HG03432 (cell line): ENCODE measurements around the gene SP5.
"Not testable (repeated sequence)": the region's sequence is repeated elsewhere in the genome, so short reads cannot be mapped to it uniquely, and the experiment has no call there.

Source experiments
- ATAC-seq: cut with Tn5 transposase; IDR thresholded peaks from one replicate; pipeline ENCODE4 v1.9.1; 2021; ENCODE audit warnings: mild to moderate bottlenecking, moderate library complexity; ENCODE audit not compliant: unreplicated experiment

SP5 gene

DNA sequence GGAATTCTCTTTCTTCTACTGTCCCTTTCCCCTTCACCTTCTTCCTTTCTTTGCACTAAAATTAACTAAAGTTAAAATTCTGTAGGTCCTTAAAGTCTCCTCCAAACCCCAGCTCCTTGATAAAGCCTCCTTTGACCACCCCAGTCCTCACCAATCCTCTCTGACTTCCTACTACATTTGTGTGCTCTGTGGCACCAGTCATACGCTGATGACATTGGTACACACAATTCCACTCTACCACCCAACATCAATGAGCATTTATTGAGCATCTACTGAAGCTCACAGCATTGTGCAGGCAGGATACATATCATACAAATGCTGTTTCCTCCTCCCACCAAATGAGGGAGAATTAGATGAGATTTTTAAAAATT lies 4.5 kb upstream of the SP5 start:
- ATAC-seq = no peak

DNA sequence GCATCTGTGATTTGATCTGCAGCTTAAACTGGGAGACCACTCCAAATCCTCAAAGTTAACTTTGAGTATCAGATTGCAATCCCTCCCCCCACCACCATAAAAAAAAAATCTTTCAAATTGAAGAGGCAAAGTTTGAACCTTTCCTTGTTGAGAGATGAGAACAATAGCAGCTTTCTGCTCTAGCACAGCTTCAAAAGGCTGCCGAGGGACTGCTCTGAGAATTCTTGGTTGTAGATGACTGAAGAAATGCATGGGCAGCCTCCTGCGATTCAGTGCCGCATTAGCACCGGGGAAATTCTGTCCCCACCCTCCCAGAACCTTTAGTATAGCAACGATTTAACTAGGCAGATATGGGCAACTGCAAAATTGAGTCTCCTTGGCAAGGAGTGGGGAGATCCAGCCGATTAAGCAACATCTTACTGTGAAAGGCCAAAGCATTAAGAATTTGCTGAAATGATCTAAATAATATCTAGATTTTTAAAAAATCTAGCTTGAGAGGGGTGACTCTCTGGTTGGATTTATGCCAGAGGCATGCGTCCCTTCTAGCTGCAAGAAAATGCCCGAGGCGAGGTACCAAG lies 3.9 kb upstream of the SP5 start:
- ATAC-seq = no peak

DNA sequence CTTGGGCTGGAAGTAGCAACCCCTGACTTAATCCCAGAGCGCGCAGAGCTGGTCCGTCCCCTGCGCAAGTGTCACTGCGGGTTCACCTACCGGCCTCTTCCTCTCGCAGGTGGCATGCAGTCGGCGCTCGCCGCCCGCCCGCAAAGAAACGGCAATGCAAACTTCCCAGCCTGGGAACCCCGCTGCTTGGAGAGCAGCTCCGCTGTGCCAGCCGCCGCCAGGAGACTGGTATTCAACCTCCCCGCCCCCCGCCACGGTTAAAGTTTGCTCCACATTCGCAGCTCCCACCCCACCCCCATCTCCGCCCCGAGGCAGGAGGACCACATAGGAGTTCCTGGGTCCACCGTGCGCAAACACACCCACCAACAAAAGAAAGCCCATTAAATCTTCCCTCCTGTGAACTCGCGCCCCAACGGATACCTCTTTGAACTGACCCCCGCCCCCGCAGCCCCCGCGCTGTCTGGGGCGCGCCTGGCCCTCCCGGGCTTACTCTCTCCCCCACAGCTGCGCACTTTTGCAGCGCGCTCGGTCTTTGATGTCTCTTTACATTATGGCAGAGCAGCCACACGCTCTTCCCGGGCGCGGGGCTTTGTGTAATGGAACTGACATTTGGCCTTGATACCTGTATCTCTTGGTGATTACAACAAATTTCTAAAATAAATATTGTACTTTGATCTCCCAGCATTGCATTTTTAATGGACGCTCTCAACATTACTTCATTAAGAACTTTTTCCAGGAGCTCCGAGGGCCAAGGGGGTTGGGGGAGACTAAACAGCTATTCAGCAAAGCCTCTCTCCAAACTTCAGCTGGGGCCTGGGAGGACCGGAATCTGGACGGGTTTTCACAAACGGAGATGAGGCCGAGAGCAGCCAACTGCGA lies 3.1 kb upstream of the SP5 start:
- no peak for ATAC-seq

DNA sequence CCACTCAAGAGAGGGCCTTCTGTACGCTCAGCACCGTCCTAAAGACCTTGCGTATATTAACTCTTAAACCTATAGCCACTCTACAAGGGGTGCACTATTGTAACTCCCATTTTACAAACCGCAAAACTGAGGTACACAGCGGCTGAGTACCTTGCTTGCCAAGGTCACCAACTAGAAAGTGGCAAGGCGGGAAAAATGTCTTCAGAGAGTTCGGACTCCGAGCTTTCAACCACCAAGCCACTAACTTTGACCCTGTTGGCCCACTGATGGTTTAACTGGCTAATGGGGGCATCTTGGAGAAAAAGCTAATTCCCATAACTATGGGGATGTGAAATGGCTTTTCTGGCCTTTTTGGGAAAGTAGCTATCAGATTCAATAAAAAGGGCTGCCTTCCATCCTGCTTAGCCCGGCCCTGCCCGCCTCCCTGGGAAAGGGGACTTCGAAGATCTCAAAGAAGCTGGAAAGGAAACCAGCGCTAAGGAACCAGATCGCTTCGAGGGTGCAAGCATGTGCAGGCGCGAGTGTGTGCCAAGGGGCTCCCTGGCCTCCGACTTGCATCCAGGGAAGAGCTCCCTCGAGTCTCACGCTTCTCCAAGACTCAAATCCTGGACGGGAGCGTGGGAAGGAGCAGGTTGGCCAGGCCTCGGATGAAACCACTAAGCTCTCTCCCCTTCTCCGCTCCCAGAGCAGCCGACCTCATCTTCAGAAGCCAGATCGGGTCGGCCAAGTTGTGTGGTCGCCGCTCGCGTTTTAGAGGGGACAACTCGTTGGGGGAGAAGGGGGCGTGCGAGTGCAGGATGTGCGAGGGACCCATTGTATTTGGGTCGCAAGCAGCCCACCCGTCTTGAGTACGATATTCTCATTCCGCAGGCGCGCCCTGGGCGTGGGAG lies 2.2 kb upstream of the SP5 start:
- no peak for ATAC-seq

DNA sequence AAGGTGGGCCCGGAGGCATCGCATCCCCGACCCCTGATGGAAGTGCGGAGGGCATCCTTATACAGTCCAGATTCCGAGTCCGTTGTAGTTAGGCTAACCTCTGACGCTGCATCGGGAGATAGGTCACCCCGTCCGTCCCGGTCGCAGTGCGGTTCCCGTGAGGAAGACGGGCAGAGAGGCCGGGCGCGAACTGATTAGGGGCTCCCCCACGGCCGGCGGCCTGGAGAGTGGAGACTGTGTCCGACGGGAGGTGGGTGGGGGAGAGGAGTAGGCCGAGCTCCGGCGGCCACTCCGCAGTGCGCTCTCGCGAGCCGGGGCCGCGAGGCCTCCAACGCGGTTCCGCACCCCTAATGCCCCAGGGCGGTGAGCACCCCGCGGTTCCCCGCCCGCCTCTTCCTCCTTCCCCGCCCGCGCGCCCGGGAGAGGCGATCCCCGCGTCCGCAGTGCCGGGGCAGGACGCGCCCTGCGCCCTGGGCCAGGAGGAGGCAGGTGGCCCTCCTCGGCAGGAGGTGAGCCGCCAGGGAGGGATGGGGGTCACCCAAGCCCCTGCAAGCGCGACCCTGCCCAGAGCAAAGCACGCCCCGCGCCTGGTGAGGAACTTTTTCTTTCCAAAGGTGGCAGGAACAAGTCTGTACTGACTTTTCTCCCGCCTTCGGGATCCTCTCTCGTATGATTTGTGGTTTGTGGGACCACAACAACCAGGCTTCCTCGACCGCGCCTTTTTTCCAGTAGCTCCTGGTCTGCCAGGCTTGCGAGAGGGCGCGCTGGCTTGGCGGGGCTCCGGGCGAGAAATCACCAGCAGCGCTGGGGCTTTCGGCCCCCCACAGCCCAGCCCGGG lies 1.4 kb upstream of the SP5 start:
- ATAC-seq = no peak

DNA sequence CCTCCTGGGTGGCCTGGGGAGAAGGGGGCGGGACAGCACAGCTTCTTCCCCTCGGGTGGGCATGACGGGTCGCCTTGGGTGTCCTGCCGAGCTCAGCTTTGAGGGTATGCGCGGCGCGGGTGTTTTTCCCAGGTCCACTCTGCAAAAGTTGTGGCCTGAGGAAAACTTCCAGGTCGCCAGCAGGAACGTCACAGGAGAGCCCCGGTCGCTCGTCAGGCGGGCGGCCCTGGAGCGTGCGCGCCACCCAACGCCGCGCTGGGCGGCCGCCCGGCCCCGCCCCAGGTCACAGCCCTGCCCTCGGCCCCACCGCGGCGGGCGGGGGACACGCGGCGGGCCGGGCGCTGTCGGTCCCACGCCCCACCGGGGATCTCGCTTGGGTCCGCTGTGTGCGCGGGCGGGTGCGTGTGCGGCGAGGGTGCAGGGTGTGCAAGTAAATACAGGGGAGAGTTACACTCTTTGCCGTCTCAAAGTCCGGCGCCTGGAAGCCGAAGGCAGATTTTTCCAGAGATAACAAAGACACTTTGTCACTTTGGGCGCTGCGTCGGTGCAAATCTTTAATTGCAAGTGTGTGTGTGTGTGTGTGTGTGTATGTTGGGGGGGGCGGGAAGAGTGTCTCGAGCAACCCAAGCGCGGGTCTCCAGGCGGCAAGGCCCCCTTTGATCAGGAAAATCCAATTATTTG lies 616 bp upstream of the SP5 start:
- ATAC-seq = peak; percentile 57

DNA sequence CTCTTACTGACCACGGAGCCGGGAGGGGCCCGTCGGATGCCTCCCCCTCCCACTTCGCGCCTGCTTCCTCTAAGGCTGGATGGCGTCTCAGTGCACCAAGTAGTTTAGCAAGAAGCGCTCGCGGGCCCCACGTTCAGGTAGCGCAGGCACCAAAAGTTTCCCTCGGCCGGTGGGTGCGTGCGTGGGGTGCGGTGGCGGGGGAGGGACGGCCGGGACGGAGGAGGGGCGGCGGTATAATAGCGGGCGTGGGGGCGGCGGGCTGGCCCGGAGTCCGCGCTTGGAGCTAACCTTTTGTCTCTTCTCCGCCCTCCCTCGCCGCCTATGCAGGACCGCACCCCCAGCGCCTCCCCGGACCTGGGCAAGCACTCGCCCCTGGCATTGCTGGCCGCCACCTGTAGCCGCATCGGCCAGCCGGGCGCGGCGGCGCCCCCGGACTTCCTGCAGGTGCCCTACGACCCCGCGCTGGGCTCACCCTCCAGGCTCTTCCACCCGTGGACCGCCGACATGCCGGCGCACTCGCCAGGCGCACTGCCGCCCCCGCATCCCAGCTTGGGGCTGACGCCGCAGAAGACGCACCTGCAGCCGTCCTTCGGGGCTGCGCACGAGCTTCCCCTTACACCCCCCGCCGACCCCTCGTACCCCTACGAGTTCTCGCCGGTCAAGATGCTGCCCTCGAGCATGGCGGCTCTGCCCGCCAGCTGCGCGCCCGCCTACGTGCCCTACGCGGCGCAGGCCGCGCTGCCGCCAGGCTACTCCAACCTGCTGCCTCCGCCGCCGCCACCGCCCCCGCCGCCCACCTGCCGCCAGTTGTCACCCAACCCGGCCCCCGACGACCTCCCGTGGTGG lies 1.0 kb downstream of the SP5 start:
- no peak for ATAC-seq

DNA sequence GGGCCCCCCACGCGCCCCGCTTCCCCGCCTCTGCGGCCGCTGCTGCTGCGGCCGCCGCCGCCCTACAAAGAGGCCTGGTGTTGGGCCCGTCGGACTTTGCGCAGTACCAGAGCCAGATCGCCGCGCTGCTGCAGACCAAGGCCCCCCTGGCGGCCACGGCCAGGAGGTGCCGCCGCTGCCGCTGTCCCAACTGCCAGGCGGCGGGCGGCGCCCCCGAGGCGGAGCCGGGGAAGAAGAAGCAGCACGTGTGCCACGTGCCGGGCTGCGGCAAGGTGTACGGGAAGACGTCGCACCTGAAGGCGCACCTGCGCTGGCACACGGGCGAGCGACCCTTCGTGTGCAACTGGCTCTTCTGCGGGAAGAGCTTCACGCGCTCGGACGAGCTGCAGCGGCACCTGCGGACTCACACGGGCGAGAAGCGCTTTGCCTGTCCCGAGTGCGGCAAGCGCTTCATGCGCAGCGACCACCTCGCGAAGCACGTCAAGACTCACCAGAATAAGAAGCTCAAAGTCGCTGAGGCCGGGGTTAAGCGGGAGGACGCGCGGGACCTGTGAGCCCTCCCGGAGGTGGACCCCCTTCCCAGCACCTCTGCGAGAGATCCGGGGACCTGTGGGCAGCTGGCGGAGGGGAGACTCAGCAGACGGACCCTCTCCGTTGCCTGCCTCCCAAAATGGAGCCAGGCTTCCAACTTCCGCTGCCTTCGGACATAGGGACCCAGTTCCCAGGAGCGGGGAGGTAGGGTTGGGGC lies 1.9 kb downstream of the SP5 start:
- no peak for ATAC-seq

DNA sequence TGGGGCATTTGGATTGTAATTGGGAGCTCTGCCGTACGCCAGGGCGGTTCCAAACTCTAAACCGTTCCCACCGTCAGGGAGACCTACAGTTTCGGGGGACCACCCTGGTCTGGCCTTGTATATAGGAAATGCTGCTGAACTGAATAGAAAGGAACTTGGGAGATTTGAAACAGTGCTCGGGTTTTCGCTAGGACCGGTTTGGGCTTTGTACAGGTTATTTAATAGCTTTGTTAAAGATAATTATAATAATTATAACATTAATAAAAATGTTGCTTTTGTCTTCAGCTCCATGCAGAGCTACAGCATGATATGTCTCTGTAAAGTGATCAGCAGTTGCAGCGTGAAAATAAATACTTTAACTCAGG lies 2.4 kb downstream of the SP5 start:
- no peak for ATAC-seq

DNA sequence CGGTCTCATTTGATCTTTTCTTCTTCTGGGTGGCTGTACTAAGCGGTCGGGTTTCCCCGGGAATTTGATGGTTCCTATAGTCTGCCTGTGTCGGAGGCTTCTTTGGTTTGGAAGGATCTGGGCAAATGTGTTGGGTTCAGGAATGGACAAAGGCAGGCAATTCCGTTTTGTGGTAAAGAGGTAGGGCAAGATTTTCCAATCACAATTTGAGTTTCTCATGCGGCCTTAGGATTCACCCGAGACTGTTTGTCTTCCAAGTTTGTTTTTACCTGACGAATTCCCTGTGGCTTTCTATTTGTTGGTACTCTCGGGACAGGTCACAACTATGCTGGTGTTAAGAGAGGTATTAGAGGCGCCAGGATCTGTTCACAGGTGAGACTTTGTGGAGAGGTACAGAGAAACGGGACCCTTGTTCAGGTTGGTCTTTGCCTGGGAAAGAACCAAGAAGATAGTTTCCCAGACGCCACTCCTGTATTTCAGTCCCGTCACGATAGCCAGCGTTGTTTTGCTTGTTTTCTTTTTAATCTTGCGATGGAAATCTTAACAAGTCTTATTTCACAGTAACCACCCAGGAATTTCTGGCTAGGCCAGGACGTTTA lies 3.0 kb downstream of the SP5 start:
- no peak for ATAC-seq

DNA sequence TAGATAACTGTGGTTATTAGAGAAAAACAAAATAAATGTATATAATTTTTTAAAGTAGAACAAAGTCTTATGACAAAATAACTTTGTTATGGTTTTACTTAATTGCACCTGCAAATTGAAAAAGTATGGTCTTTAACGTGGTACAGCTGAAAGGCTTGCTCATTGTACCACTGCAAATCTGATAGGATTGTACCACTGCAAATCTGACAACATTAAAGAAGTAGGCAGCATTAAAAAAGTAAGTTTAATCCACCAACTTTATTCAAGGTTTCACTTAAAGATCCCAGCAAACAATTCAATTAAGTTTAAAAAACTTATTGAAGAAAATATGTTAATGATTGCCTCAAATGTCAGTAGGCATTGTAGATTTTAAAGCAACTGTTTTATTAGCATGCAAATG lies 4.7 kb downstream of the SP5 start:
- no peak for ATAC-seq

DNA sequence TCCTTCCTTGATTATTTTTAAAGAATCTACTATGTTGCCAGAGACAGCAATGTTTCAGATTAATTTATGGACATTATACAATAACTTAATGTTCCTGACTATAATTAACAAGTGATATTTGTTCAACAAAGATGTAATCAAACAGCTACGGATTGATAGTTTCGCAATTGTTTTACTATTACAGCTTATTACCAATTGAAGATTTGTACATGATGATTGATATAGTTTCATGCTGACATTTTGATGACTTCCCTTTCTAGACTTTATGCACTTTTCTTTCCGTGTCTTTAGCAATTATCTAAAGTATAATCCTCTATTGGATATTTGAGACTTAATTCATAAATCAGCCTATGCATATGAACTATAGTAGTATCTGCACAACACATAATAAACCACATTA lies 6.5 kb downstream of the SP5 start:
- ATAC-seq = no peak

DNA sequence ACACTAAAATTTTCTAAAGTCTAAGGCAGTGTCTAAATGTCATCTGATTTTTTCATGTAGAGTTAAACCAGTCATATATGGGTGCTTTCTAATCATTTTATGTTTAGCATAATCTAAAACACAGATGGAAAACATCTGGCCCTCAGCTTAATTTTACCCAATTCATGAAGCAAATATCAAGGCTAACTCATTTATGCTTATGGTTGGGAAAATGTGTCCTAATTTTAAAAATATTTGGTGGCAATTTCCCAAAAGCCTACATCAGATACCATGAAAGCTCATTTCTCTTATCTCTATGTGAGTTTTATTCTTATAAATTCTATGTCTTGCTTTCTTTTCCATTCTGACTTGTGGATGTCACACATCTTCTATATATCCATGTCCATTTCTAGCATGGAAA lies 7.2 kb downstream of the SP5 start:
- ATAC-seq = no peak

DNA sequence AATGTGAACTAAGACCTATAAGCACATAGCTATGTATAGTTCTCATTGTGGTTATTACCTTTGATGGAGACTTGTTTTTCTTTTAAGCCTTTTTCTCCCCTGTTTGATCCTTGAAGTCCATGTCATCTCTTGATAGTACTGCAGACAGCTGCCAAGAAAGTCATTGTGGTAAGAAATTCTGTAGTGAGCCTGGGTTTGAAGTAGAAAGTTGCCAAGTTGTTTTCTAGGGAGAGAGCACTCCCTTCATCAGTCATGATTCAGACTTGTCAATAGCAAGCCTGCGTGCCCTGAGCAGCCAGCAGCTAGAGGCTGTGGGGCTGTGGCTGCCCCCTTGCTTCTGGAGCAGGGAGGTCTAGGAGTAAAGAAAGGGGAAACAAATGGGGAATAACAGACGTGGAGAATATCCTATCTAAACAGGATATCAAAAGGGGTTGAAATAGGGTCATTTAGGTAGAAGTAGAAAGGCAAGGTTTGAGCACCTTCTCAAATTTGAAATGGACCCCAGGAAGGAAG lies 8.4 kb downstream of the SP5 start:
- ATAC-seq = no peak

DNA sequence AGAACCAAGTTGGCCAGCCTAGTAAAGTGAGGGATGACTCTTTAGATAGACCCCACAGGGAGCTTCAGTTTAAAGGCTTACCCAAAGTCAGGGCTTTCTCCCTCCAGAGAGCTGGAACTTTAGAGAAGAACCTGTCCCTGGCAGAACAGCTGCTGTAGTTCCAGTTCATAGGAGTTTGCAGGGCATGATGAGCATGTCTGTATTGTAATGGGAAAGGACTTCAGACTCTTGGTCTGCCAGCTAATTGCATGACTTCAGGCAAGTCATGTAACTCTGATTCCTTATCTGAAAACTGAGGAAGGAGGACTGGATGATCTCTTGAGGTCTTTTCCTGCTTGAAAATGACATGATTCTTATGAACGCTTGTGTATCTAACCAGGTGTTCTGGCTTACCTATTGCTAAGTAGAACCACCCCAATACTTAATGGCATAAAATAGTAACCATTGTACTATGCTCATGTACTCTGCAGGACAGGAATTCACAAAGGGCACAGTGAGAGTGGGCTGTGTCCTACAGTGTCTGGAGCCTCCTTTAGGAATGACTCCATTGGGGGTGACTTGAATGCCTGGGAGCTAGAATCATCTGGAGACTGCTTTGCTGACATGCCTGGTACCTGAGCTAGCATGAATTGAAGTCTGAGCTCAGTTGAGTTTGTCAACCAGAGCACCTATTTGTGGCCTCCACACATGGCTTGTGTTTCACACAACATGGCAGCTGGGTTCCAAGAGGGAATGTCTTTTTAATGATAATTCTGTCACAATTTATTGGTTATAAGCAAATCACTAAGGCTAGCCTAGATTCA lies 18.9 kb downstream of the SP5 start:
- no peak for ATAC-seq

DNA sequence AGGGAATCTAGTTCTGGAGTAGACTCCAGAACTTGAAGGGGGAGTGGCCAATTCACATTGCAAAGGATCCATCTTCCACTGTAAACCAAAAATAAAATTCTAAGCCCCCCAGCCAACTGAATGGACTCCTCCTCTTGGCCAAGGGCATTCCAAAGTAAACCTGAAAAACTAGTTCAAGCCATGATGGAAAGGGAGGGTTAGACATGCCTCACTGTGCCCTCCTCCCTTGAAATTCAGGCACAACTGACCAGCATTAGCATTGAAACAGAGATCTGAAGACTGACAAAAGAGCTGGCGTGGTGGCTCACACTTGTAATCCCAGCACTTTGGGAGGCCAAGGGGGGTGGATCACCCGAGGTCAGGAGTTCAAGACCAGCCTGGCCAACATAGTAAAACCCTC lies 19.5 kb downstream of the SP5 start:
- ATAC-seq = not testable (repeated sequence)

DNA sequence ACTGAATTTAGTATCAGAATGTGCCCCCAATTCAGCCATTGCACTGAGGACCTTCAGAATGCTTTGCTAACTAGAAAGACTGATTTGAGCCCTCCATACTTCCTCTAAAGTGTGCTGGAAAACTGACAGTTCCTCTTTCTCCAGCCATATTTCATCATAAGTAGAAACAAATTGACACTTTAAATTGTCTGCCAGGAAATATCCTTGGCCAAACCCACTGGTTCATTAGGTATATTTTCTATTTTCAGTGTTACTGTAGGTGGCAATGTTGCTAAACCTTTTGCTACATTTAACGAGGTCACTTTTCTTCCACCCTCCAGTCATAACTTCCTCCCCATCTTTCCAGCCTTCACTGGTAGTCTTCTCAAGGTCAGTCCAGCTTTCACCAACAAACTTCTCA lies 21.5 kb downstream of the SP5 start:
- ATAC-seq = no peak
